Mucosa of stomach (tissue), 1 donor: ENCODE results near the gene RIPOR1.

Source experiments
- H3K27me3 ChIP-seq: one replicate; pipeline ENCODE4 v1.7.0; 2013; ENCODE audit warnings: mild to moderate bottlenecking, low read length; ENCODE audit not compliant: control insufficient read depth, insufficient read depth
- H3K36me3 ChIP-seq: one replicate; pipeline ENCODE4 v1.7.0; 2013; ENCODE audit warnings: low read length; ENCODE audit not compliant: control insufficient read depth, insufficient read depth
- H3K4me1 ChIP-seq: one replicate; pipeline ENCODE4 v1.7.0; 2013; ENCODE audit warnings: mild to moderate bottlenecking, low read length; ENCODE audit not compliant: control insufficient read depth, insufficient read depth
- H3K4me3 ChIP-seq: one replicate; pipeline ENCODE4 v1.7.0; 2013; ENCODE audit warnings: low read length
- H3K9ac ChIP-seq: one replicate; pipeline ENCODE4 v1.7.0; 2013; ENCODE audit warnings: mild to moderate bottlenecking, low read length, moderate library complexity
- H3K9me3 ChIP-seq: one replicate; pipeline ENCODE4 v1.7.0; 2013; ENCODE audit warnings: mild to moderate bottlenecking, low read length, moderate library complexity; ENCODE audit not compliant: control insufficient read depth
- donor health status: Pancreatic carcinoma.

Gene RIPOR1

GRCh38 chr16:67544329-67544841 lies 15.8 kb downstream of the RIPOR1 start:
- Histone ChIP-seq H3K27me3 (peaks cover 7% of the 10 kb centered on the region), H3K9ac (no peak overlapping the region), H3K4me1 (peaks cover 20% of the 10 kb centered on the region), H3K36me3 (no peaks in the 10 kb centered on the region), H3K9me3 (no peaks in the 10 kb centered on the region), H3K4me3 (no peak overlapping the region)

- Histone ChIP-seq H3K27me3 (peaks cover under 1% of the 10 kb centered on the region), H3K9ac (no peak overlapping the region), H3K4me1 (peaks cover 20% of the 10 kb centered on the region), H3K4me3 (no peak overlapping the region), H3K36me3 (no peaks in the 10 kb centered on the region), H3K9me3 (no peaks in the 10 kb centered on the region)
These were observed 16.4 kb downstream of the RIPOR1 start for GRCh38 chr16:67544844-67545664.

DNA sequence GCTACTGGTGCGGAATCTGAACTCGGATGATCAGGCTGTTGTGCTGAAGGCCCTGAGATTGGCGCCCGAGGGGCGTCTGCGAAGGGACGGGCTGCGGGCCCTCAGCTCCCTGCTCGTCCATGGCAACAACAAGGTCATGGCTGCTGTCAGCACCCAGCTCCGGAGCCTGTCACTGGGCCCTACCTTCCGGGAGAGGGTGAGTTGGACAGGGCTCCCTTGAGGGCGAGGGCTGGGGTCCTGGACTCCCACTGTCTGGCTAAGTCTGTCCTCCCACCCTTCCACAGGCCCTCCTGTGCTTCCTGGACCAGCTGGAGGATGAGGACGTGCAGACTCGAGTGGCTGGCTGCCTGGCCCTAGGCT lies 17.0 kb downstream of the RIPOR1 start:
- H3K4me1 ChIP-seq, result peaks cover 20% of the 10 kb centered on the region
- no peak overlapping the region for H3K4me3 ChIP-seq
- no peak overlapping the region for H3K9ac ChIP-seq
- H3K27me3 ChIP-seq, result no peaks in the 10 kb centered on the region
- H3K9me3 ChIP-seq, result no peaks in the 10 kb centered on the region
- H3K36me3 ChIP-seq, result no peaks in the 10 kb centered on the region

- peak overlapping the region; percentile 10 for H3K9ac ChIP-seq
- H3K4me1 ChIP-seq, result peaks cover 20% of the 10 kb centered on the region
- H3K36me3 ChIP-seq, result no peaks in the 10 kb centered on the region
- H3K4me3 ChIP-seq, result no peak overlapping the region
- no peaks in the 10 kb centered on the region for H3K9me3 ChIP-seq
- no peaks in the 10 kb centered on the region for H3K27me3 ChIP-seq
These were observed 17.5 kb downstream of the RIPOR1 start for GRCh38 chr16:67546091-67546501.

DNA sequence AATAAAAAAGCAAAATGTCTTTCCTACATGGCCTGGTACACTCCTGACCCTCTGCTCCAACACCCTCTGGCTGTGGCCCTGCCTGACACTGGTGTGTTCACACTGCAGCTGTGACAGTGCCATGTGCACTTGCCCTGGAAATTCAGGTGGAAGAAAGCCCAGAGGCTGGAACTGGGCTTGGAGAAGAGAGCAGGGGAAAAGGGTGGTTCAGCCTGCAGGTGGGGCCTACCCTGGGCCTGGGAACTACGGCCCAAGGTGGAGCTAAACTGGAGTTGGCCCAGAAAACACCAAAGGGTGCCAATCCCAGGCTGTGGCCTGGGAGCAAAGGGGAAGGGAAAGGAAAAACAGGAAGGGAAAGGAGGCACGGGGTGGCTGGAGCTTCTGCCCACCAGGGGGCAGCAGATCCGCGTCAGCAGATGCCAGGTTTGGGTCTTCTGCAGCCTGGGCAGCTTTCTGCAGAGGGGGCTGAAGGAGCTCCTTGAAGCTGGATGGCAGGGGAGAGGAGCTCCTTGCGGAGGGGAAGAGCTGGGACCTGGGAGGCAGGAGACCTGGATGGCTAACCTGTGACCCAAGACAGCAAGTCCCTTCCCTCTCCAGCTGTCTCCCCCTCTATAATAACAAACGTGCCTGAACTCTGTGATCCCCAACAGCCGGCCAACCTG lies 18.3 kb downstream of the RIPOR1 start:
- Histone ChIP-seq H3K4me1 (peaks cover 16% of the 10 kb centered on the region), H3K9me3 (no peaks in the 10 kb centered on the region), H3K36me3 (no peaks in the 10 kb centered on the region), H3K27me3 (no peaks in the 10 kb centered on the region), H3K4me3 (no peak overlapping the region), H3K9ac (peak overlapping the region; percentile 52)

GRCh38 chr16:67547423-67548264 lies 19.0 kb downstream of the RIPOR1 start:
- no peak overlapping the region for H3K4me3 ChIP-seq
- H3K27me3 ChIP-seq, result no peaks in the 10 kb centered on the region
- no peaks in the 10 kb centered on the region for H3K36me3 ChIP-seq
- H3K4me1 ChIP-seq, result peaks cover 16% of the 10 kb centered on the region
- H3K9ac ChIP-seq, result no peak overlapping the region
- no peaks in the 10 kb centered on the region for H3K9me3 ChIP-seq

- Histone ChIP-seq H3K36me3 (no peaks in the 10 kb centered on the region), H3K4me3 (no peak overlapping the region), H3K9me3 (no peaks in the 10 kb centered on the region), H3K9ac (no peak overlapping the region), H3K27me3 (no peaks in the 10 kb centered on the region), H3K4me1 (peaks cover 16% of the 10 kb centered on the region)
These were observed 19.9 kb downstream of the RIPOR1 start for GRCh38 chr16:67548265-67549126.

DNA sequence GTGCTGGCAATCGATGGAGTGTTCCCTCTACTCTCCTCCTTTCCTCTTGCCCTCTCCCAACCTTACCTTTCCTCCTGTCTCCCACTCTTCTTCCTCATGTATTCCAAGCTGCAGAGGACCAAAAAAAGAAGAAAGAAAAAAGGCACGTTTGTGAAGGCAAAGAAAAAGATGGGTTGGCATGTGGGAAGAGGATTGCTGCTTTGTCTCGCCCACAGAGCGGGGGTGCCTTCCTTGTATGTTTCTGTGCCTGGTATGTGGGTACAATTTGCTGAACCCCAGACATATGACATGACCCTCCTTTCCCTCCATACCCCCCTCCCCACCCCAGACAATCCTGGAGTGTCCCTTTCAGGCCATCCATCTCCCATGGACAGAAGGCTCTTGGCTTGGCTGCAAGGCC lies 20.6 kb downstream of the RIPOR1 start:
- Histone ChIP-seq H3K9ac (no peak overlapping the region), H3K4me1 (peaks cover 16% of the 10 kb centered on the region), H3K27me3 (no peaks in the 10 kb centered on the region), H3K4me3 (no peak overlapping the region), H3K36me3 (no peaks in the 10 kb centered on the region), H3K9me3 (no peaks in the 10 kb centered on the region)

- H3K27me3 ChIP-seq, result no peaks in the 10 kb centered on the region
- H3K4me3 ChIP-seq, result no peak overlapping the region
- no peaks in the 10 kb centered on the region for H3K9me3 ChIP-seq
- peaks cover 16% of the 10 kb centered on the region for H3K4me1 ChIP-seq
- H3K9ac ChIP-seq, result no peak overlapping the region
- no peaks in the 10 kb centered on the region for H3K36me3 ChIP-seq
These were observed 21.3 kb downstream of the RIPOR1 start for GRCh38 chr16:67549936-67550335.

DNA sequence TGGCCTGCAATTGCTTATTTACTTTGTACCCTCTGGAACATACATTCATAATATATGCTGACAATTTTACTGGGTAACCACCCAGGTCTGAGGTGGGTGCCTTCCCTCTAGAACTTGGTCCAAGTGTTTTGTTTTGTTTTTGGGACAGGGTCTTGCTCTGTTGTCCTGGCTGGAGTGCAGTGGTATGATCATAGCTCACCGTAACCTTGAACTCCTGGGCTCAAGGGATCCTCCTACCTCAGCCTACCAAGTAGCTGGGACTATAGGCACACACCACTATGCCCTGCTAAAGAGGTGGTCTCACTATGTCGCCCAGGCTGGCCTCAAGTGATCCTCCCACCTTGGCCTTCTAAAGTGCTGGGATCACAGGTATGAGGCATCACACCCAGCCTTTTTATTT lies 22.5 kb downstream of the RIPOR1 start:
- H3K27me3 ChIP-seq, result no peaks in the 10 kb centered on the region
- H3K36me3 ChIP-seq, result no peaks in the 10 kb centered on the region
- no peak overlapping the region for H3K4me3 ChIP-seq
- H3K4me1 ChIP-seq, result peaks cover 16% of the 10 kb centered on the region
- H3K9ac ChIP-seq, result no peak overlapping the region
- no peaks in the 10 kb centered on the region for H3K9me3 ChIP-seq

GRCh38 chr16:67551972-67552371 lies 23.3 kb downstream of the RIPOR1 start:
- Histone ChIP-seq H3K4me1 (peaks cover 7% of the 10 kb centered on the region), H3K27me3 (no peaks in the 10 kb centered on the region), H3K4me3 (no peak overlapping the region), H3K36me3 (no peaks in the 10 kb centered on the region), H3K9ac (no peak overlapping the region), H3K9me3 (no peaks in the 10 kb centered on the region)
